Activated T-helper 1 cell treated with Interleukin-2 at 50 U/mL for 16 hours (primary cell): ENCODE measurements around the gene RBM26.
"Not testable (repeated sequence)": the region's sequence is repeated elsewhere in the genome, so short reads cannot be mapped to it uniquely, and the experiment has no call there.

Source experiments
- DNase-seq: peaks from one replicate; pipeline ENCODE4 v3.0.0-alpha.2; 2020; ENCODE audit warnings: low read depth

The RBM26 gene

GRCh38 chr13:79318664-79319063 lies 87.4 kb downstream of the RBM26 start:
- DNase-seq: no peak

- no peak for DNase-seq
Observed at GRCh38 chr13:79317856-79318255, 88.2 kb downstream of the RBM26 start.

- no peak for DNase-seq
Observed at GRCh38 chr13:79314652-79315051, 91.4 kb downstream of the RBM26 start.

GRCh38 chr13:79312340-79312855 lies 93.7 kb downstream of the RBM26 start:
- DNase-seq: no peak

GRCh38 chr13:79311386-79311785 lies 94.7 kb downstream of the RBM26 start:
- DNase-seq: no peak

- DNase-seq: no peak
Observed at GRCh38 chr13:79309690-79310089, 96.4 kb downstream of the RBM26 start.

GRCh38 chr13:79307866-79308298 lies 98.2 kb downstream of the RBM26 start:
- DNase-seq: no peak

GRCh38 chr13:79307433-79307861 lies 98.6 kb downstream of the RBM26 start:
- no peak for DNase-seq

GRCh38 chr13:79306650-79307049 lies 99.4 kb downstream of the RBM26 start:
- no peak for DNase-seq

GRCh38 chr13:79297128-79297527 lies 108.9 kb downstream of the RBM26 start:
- DNase-seq: no peak

GRCh38 chr13:79295906-79296706 lies 109.9 kb downstream of the RBM26 start:
- no peak for DNase-seq

- no peak for DNase-seq
Observed at GRCh38 chr13:79290595-79291244, 115.3 kb downstream of the RBM26 start.

- DNase-seq: no peak
Observed at GRCh38 chr13:79289571-79289970, 116.5 kb downstream of the RBM26 start.

GRCh38 chr13:79287939-79288795 lies 117.9 kb downstream of the RBM26 start:
- no peak for DNase-seq

GRCh38 chr13:79285159-79285558 lies 120.9 kb downstream of the RBM26 start:
- no peak for DNase-seq

- DNase-seq: no peak
Observed at GRCh38 chr13:79283742-79284141, 122.3 kb downstream of the RBM26 start.

- DNase-seq: no peak
Observed at GRCh38 chr13:79282976-79283375, 123.1 kb downstream of the RBM26 start.

GRCh38 chr13:79282508-79282907 lies 123.5 kb downstream of the RBM26 start:
- no peak for DNase-seq

- no peak for DNase-seq
Observed at GRCh38 chr13:79281339-79281747, 124.7 kb downstream of the RBM26 start.

- not testable (repeated sequence) for DNase-seq
Observed at GRCh38 chr13:79279735-79280134, 126.3 kb downstream of the RBM26 start.

- DNase-seq: no peak
Observed at GRCh38 chr13:79273045-79273444, 133.0 kb downstream of the RBM26 start.

- DNase-seq: no peak
Observed at GRCh38 chr13:79271616-79272015, 134.4 kb downstream of the RBM26 start.
